GM06990 (cell line): ENCODE data around the gene AKNA.
"Not testable (repeated sequence)": the region's sequence is repeated elsewhere in the genome, so short reads cannot be mapped to it uniquely, and the experiment has no call there.

Experiments
- DNase-seq: peaks from one replicate; pipeline ENCODE4 v3.0.0-alpha.2; 2011; ENCODE audit not compliant: insufficient read length; ENCODE audit errors: extremely low read depth
- H3K27me3 ChIP-seq: replicated peaks from 2 replicates; pipeline ENCODE4 v1.6.0; 2011; ENCODE audit warnings: low read length; ENCODE audit not compliant: control insufficient read depth, insufficient read depth
- H3K36me3 ChIP-seq: 2 replicates; pipeline ENCODE4 v1.5.1; 2011; ENCODE audit warnings: low read length; ENCODE audit not compliant: control insufficient read depth, insufficient read depth
- H3K4me3 ChIP-seq: replicated peaks from 2 replicates; pipeline ENCODE4 v1.5.1; 2011; ENCODE audit warnings: low read depth, mild to moderate bottlenecking, control low read depth, low read length
- CTCF ChIP-seq: IDR thresholded peaks from 2 replicates; pipeline ENCODE4 v1.5.1; 2011; ENCODE audit warnings: low read length, control low read depth, mild to moderate bottlenecking, inconsistent platforms; ENCODE audit not compliant: insufficient read depth, poor library complexity, severe bottlenecking

AKNA gene

GRCh38 chr9:114330636-114331035, 57.1 kb downstream of the AKNA start:
- no peak for DNase-seq
- H3K27me3 ChIP-seq: no peaks in the 10 kb centered on the region
- H3K36me3 ChIP-seq: peaks cover 9% of the 10 kb centered on the region
- no peak overlapping the region for H3K4me3 ChIP-seq
- no peak for TF ChIP-seq CTCF

- not testable (repeated sequence) for DNase-seq, H3K36me3 ChIP-seq, H3K27me3 ChIP-seq, H3K4me3 ChIP-seq
These were observed 58.2 kb downstream of the AKNA start, which contains the start of gene ORM2 for GRCh38 chr9:114329625-114330022. ORM2 (plus strand) TSS chr9:114329869; CDS start chr9:114329905, 36 bp downstream.

GRCh38 chr9:114328937-114329624, 58.7 kb downstream of the AKNA start:
- not testable (repeated sequence) for H3K27me3 ChIP-seq, H3K36me3 ChIP-seq, H3K4me3 ChIP-seq, DNase-seq

- H3K36me3 ChIP-seq, H3K27me3 ChIP-seq, H3K4me3 ChIP-seq, DNase-seq: not testable (repeated sequence)
These were observed 59.4 kb downstream of the AKNA start for GRCh38 chr9:114328357-114328820.

- DNase-seq: no peak
- H3K36me3 ChIP-seq: no peaks in the 10 kb centered on the region
These were observed 60.0 kb downstream of the AKNA start for GRCh38 chr9:114327749-114328148.

GRCh38 chr9:114325684-114326254, 62.0 kb downstream of the AKNA start:
- not testable (repeated sequence) for H3K36me3 ChIP-seq, H3K27me3 ChIP-seq, H3K4me3 ChIP-seq, DNase-seq

More at GRCh38 chr9:114327749-114328148, 60.0 kb downstream of the AKNA start:
- Histone ChIP-seq H3K27me3 (no peaks in the 10 kb centered on the region), H3K4me3 (no peak overlapping the region)
- no peak for TF ChIP-seq CTCF

GRCh38 chr9:114324965-114325364, 62.8 kb downstream of the AKNA start:
- H3K36me3 ChIP-seq: not testable (repeated sequence)

GRCh38 chr9:114324492-114324891, 63.3 kb downstream of the AKNA start:
- no peak for TF ChIP-seq CTCF
- no peak overlapping the region for H3K4me3 ChIP-seq
- no peaks in the 10 kb centered on the region for H3K27me3 ChIP-seq
- no peaks in the 10 kb centered on the region for H3K36me3 ChIP-seq
- no peak for DNase-seq

More at GRCh38 chr9:114324965-114325364, 62.8 kb downstream of the AKNA start:
- not testable (repeated sequence) for H3K27me3 ChIP-seq, DNase-seq, H3K4me3 ChIP-seq

- H3K4me3 ChIP-seq, H3K27me3 ChIP-seq, DNase-seq, H3K36me3 ChIP-seq: not testable (repeated sequence)
These were observed 63.9 kb downstream of the AKNA start for GRCh38 chr9:114323849-114324248.

- not testable (repeated sequence) for H3K27me3 ChIP-seq, DNase-seq, H3K4me3 ChIP-seq
These were observed 64.8 kb downstream of the AKNA start, which contains the start of gene ORM1 for GRCh38 chr9:114322831-114323531. ORM1 (plus strand) TSS chr9:114323098; CDS start chr9:114323134, 36 bp downstream.

More at GRCh38 chr9:114322831-114323531, 64.8 kb downstream of the AKNA start, which contains the start of gene ORM1:
- not testable (repeated sequence) for H3K36me3 ChIP-seq
